Measurements from ENCODE around the gene BCLAF3. TPM values are rescaled to one million over a fixed set of nuclear protein-coding genes. Genes with fewer than 3 reads are reported as not detected.

BCLAF3 gene
- total and polyA plus RNA-seq, 4 donors = 0.76 to 3.2 (median 1.4) TPM

DNA sequence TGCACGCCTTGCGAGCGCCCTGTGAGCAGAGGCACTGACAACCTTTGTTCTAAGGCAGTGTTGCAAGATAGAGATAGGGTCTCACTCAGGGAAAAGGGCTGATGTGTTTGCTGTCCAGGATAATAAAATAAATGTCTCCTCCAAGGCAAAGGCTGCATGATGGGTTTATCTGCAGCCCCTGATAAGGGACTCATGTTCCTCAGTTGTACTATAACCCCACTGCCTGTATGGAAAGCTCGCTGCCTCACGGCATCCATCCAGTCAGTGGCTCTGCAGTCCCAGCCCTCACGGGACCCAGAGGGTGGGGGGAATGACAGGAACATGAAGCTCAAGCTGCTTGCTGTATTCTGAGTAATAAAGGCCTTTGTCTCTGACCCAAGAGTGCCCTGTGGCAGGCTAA lies 22.6 kb downstream of the BCLAF3 start:
- Histone ChIP-seq H3K27me3 (ENCODE audit: control insufficient read depth in 4 of 4, insufficient read depth in 4 of 4, low read length in 3 of 4) (no peaks in the 10 kb centered on the region), H3K9me3 (ENCODE audit: control insufficient read depth in 4 of 4, low read length in 3 of 4) (no peaks in the 10 kb centered on the region), H3K4me3 (ENCODE audit: low read depth in 1 of 3, low read length in 3 of 3) (no peak overlapping the region), H3K36me3 (ENCODE audit: control insufficient read depth in 4 of 4, insufficient read depth in 3 of 4, low read depth in 1 of 4, low read length in 3 of 4) (peaks cover 0 to 9% (median under 1%) of the 10 kb centered on the region in 4 donors), H3K27ac (ENCODE audit: low read depth in 1 of 2, low read length in 2 of 2) (no peak overlapping the region), H3K9ac (ENCODE audit: low read depth in 1 of 2, low read length in 2 of 2) (no peak overlapping the region), H3K4me1 (ENCODE audit: control insufficient read depth in 4 of 4, insufficient read depth in 4 of 4, low read length in 3 of 4) (no peaks in the 10 kb centered on the region)
- no peak for DNase-seq (ENCODE audit: low spot score)
- 95% methylated on average over 6 of the region's 6 CpGs for WGBS
- TF ChIP-seq, protein P1, sequence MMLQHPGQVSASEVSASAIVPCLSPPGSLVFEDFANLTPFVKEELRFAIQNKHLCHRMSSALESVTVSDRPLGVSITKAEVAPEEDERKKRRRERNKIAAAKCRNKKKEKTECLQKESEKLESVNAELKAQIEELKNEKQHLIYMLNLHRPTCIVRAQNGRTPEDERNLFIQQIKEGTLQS (IDR thresholded peaks at IDR 0.05) = no peak
- TF ChIP-seq FOXA2 (IDR thresholded peaks at IDR 0.05) (no peak), RAD21 (IDR thresholded peaks at IDR 0.05) (no peak), GABPA (IDR thresholded peaks at IDR 0.05 in 1 of 2, conservative IDR thresholded peaks at IDR 0.05 in 1 of 2) (no peak)
- TF ChIP-seq, protein P2, sequence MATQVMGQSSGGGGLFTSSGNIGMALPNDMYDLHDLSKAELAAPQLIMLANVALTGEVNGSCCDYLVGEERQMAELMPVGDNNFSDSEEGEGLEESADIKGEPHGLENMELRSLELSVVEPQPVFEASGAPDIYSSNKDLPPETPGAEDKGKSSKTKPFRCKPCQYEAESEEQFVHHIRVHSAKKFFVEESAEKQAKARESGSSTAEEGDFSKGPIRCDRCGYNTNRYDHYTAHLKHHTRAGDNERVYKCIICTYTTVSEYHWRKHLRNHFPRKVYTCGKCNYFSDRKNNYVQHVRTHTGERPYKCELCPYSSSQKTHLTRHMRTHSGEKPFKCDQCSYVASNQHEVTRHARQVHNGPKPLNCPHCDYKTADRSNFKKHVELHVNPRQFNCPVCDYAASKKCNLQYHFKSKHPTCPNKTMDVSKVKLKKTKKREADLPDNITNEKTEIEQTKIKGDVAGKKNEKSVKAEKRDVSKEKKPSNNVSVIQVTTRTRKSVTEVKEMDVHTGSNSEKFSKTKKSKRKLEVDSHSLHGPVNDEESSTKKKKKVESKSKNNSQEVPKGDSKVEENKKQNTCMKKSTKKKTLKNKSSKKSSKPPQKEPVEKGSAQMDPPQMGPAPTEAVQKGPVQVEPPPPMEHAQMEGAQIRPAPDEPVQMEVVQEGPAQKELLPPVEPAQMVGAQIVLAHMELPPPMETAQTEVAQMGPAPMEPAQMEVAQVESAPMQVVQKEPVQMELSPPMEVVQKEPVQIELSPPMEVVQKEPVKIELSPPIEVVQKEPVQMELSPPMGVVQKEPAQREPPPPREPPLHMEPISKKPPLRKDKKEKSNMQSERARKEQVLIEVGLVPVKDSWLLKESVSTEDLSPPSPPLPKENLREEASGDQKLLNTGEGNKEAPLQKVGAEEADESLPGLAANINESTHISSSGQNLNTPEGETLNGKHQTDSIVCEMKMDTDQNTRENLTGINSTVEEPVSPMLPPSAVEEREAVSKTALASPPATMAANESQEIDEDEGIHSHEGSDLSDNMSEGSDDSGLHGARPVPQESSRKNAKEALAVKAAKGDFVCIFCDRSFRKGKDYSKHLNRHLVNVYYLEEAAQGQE (IDR thresholded peaks at IDR 0.05) = no peak

DNA sequence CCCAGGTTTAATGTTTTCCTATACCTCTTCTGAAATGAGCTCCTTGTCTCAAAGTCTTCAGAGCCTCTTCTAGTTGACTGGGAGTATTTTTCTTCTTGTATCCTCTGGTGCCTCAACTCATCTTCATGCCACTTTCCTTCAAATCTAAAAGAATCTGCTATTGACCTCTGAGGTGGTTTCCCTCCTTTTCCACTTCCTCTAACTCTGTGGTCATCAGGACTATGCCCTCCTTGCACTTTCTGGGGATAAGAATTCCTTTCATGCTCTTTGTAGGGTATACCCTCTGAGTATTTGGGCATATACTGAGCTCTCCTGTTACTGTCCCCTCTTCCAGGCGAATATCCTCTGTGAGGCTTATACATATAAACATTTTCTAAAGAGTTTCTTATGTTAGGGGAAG lies 24.8 kb downstream of the BCLAF3 start:
- no peak for DNase-seq (ENCODE audit: low spot score)
- Histone ChIP-seq H3K4me3 (ENCODE audit: low read depth in 1 of 3, low read length in 3 of 3) (no peak overlapping the region), H3K27me3 (ENCODE audit: control insufficient read depth in 4 of 4, insufficient read depth in 4 of 4, low read length in 3 of 4) (no peaks in the 10 kb centered on the region), H3K9ac (ENCODE audit: low read depth in 1 of 2, low read length in 2 of 2) (no peak overlapping the region), H3K27ac (ENCODE audit: low read depth in 1 of 2, low read length in 2 of 2) (no peak overlapping the region), H3K4me1 (ENCODE audit: control insufficient read depth in 4 of 4, insufficient read depth in 4 of 4, low read length in 3 of 4) (no peaks in the 10 kb centered on the region), H3K9me3 (ENCODE audit: control insufficient read depth in 4 of 4, low read length in 3 of 4) (no peaks in the 10 kb centered on the region), H3K36me3 (ENCODE audit: control insufficient read depth in 4 of 4, insufficient read depth in 3 of 4, low read depth in 1 of 4, low read length in 3 of 4) (peaks cover 0 to 9% (median under 1%) of the 10 kb centered on the region in 4 donors)
- WGBS = 100% methylated on average over 1 of the region's 1 CpG
- TF ChIP-seq, protein P3, sequence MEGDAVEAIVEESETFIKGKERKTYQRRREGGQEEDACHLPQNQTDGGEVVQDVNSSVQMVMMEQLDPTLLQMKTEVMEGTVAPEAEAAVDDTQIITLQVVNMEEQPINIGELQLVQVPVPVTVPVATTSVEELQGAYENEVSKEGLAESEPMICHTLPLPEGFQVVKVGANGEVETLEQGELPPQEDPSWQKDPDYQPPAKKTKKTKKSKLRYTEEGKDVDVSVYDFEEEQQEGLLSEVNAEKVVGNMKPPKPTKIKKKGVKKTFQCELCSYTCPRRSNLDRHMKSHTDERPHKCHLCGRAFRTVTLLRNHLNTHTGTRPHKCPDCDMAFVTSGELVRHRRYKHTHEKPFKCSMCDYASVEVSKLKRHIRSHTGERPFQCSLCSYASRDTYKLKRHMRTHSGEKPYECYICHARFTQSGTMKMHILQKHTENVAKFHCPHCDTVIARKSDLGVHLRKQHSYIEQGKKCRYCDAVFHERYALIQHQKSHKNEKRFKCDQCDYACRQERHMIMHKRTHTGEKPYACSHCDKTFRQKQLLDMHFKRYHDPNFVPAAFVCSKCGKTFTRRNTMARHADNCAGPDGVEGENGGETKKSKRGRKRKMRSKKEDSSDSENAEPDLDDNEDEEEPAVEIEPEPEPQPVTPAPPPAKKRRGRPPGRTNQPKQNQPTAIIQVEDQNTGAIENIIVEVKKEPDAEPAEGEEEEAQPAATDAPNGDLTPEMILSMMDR (IDR thresholded peaks at IDR 0.05; ENCODE audit: low read depth, low read length, missing input control) = no peak
- TF ChIP-seq SP1 (IDR thresholded peaks at IDR 0.05) = no peak
- no peak for TF ChIP-seq FOXA1 (IDR thresholded peaks at IDR 0.05)
- TF ChIP-seq RAD21 (IDR thresholded peaks at IDR 0.05) = no peak
- no peak for TF ChIP-seq FOXA2 (IDR thresholded peaks at IDR 0.05)
- TF ChIP-seq, protein P1 (IDR thresholded peaks at IDR 0.05) = no peak
- no peak for TF ChIP-seq GABPA (IDR thresholded peaks at IDR 0.05 in 1 of 2, conservative IDR thresholded peaks at IDR 0.05 in 1 of 2)
- TF ChIP-seq, protein P4, sequence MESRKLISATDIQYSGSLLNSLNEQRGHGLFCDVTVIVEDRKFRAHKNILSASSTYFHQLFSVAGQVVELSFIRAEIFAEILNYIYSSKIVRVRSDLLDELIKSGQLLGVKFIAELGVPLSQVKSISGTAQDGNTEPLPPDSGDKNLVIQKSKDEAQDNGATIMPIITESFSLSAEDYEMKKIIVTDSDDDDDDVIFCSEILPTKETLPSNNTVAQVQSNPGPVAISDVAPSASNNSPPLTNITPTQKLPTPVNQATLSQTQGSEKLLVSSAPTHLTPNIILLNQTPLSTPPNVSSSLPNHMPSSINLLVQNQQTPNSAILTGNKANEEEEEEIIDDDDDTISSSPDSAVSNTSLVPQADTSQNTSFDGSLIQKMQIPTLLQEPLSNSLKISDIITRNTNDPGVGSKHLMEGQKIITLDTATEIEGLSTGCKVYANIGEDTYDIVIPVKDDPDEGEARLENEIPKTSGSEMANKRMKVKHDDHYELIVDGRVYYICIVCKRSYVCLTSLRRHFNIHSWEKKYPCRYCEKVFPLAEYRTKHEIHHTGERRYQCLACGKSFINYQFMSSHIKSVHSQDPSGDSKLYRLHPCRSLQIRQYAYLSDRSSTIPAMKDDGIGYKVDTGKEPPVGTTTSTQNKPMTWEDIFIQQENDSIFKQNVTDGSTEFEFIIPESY (IDR thresholded peaks at IDR 0.05) = no peak
- TF ChIP-seq YY1 (IDR thresholded peaks at IDR 0.05) = no peak
- TF ChIP-seq HNF4A (conservative IDR thresholded peaks at IDR 0.05) = no peak
- TF ChIP-seq, protein P5, sequence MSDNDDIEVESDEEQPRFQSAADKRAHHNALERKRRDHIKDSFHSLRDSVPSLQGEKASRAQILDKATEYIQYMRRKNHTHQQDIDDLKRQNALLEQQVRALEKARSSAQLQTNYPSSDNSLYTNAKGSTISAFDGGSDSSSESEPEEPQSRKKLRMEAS (IDR thresholded peaks at IDR 0.05) = no peak
- no peak for TF ChIP-seq NR2F2 (IDR thresholded peaks at IDR 0.05)

Data from liver (tissue), 9 donors.